ENCODE data around the gene DCT.

DCT gene

DNA sequence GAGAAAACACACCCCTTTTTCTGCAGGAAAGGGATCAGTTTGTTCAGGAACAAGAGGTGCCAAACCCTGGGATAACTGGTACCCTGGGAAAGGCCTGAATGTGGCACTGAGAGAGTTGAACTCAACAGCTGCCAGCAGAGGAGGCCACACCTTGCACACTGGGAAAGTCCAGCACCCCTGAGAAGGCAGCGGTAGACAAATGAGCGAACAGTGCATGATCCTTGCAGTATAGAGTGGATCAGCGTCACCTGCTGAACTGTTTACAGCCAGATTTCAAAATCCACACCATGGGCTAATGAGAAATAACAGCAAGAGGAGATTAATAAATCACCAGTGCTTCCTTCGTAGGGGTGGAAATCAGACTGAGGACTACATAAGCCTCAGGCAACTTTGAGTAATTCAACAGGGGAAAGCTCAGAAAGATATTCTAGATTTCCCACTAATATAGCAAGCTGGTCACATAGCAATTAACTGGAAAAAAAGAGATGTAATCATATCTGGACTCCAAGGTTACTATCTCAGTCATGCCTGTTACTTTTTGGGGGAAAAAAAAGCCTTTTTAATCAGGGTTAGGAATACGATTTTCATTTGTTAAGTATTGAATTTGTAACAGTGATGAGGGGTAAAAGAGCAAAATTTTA, 52.0 kb downstream of the DCT start:
- TF ChIP-seq RAD21 (IDR thresholded peaks at IDR 0.05; ENCODE audit: low read depth), result no peak
- TF ChIP-seq, protein P1, sequence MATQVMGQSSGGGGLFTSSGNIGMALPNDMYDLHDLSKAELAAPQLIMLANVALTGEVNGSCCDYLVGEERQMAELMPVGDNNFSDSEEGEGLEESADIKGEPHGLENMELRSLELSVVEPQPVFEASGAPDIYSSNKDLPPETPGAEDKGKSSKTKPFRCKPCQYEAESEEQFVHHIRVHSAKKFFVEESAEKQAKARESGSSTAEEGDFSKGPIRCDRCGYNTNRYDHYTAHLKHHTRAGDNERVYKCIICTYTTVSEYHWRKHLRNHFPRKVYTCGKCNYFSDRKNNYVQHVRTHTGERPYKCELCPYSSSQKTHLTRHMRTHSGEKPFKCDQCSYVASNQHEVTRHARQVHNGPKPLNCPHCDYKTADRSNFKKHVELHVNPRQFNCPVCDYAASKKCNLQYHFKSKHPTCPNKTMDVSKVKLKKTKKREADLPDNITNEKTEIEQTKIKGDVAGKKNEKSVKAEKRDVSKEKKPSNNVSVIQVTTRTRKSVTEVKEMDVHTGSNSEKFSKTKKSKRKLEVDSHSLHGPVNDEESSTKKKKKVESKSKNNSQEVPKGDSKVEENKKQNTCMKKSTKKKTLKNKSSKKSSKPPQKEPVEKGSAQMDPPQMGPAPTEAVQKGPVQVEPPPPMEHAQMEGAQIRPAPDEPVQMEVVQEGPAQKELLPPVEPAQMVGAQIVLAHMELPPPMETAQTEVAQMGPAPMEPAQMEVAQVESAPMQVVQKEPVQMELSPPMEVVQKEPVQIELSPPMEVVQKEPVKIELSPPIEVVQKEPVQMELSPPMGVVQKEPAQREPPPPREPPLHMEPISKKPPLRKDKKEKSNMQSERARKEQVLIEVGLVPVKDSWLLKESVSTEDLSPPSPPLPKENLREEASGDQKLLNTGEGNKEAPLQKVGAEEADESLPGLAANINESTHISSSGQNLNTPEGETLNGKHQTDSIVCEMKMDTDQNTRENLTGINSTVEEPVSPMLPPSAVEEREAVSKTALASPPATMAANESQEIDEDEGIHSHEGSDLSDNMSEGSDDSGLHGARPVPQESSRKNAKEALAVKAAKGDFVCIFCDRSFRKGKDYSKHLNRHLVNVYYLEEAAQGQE (IDR thresholded peaks at IDR 0.05; ENCODE audit: low read depth), result no peak
- no peak for TF ChIP-seq CEBPB (IDR thresholded peaks at IDR 0.05)
- no peak for TF ChIP-seq ZBTB7A (IDR thresholded peaks at IDR 0.05; ENCODE audit: low read depth)
- TF ChIP-seq TEAD4 (IDR thresholded peaks at IDR 0.05), result no peak
- no peak for TF ChIP-seq TAF1 (IDR thresholded peaks at IDR 0.05; ENCODE audit: low read depth)
- TF ChIP-seq NFIC (IDR thresholded peaks at IDR 0.05), result no peak
- TF ChIP-seq, protein P2, sequence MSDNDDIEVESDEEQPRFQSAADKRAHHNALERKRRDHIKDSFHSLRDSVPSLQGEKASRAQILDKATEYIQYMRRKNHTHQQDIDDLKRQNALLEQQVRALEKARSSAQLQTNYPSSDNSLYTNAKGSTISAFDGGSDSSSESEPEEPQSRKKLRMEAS (IDR thresholded peaks at IDR 0.05), result no peak
- no peak for TF ChIP-seq FOXM1 (IDR thresholded peaks at IDR 0.05; ENCODE audit: borderline replicate concordance, low read depth)
- no peak for TF ChIP-seq EGR1 (IDR thresholded peaks at IDR 0.05)
- TF ChIP-seq TCF12 (IDR thresholded peaks at IDR 0.05; ENCODE audit: low read depth), result no peak
- TF ChIP-seq USF1 (IDR thresholded peaks at IDR 0.05), result no peak
- no peak for TF ChIP-seq YY1 (IDR thresholded peaks at IDR 0.05; ENCODE audit: low read depth)

DNA sequence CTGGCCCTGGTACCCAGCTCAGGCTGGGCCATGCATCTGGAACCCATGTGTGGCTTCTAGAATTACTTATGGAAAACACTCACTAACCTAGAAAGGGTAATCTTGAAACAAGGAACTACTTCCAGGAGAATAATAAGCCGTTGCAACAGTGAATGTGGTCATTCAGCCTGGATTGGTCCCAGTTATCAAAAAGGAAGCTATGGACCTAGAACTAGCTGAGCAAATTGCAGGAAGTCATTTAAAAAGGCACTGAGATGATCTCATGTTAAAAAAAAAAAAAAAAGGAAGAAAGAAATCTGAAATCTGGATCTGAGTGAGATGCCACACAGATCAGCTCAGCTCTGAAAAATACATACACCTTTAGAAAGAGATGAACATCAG, 59.6 kb downstream of the DCT start:
- TF ChIP-seq RAD21 (IDR thresholded peaks at IDR 0.05; ENCODE audit: low read depth), result no peak
- TF ChIP-seq, protein P2 (IDR thresholded peaks at IDR 0.05), result no peak
- no peak for TF ChIP-seq YY1 (IDR thresholded peaks at IDR 0.05; ENCODE audit: low read depth)
- TF ChIP-seq TCF12 (IDR thresholded peaks at IDR 0.05; ENCODE audit: low read depth), result no peak
- TF ChIP-seq TEAD4 (IDR thresholded peaks at IDR 0.05), result no peak
- TF ChIP-seq USF1 (IDR thresholded peaks at IDR 0.05), result no peak
- TF ChIP-seq NFIC (IDR thresholded peaks at IDR 0.05), result no peak
- TF ChIP-seq CEBPB (IDR thresholded peaks at IDR 0.05), result no peak
- no peak for TF ChIP-seq TAF1 (IDR thresholded peaks at IDR 0.05; ENCODE audit: low read depth)
- no peak for TF ChIP-seq EGR1 (IDR thresholded peaks at IDR 0.05)

DNA sequence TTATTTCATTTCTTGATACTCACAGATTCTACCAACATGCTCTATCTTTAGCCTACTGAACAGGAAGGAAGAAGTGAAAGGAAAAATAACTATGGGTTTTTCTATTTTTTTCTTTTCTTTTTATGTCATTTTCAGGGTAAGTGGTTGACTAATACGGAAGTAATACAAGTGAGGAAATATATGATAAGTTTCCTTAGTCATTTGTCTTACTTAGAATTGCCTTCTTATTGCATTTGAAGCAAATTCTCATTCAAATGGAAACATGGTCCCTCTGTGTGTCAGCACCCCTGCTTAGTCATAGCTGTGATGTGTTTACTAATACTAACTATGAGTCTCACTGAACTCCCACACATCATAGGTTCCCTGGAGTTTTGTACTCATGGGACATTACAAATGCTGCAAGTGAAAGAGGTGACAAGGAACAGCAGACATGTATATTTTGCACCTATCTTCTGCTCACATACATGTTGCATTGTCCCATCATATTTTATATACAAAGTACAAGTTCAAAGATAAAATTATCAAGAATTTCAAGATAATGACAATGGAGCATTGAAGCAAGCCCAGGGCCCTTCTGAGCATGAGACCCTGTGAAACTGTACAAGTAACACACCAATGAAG, 60.1 kb downstream of the DCT start:
- TF ChIP-seq EP300 (IDR thresholded peaks at IDR 0.05; ENCODE audit: borderline replicate concordance), result no peak
- no peak for TF ChIP-seq TCF12 (IDR thresholded peaks at IDR 0.05; ENCODE audit: low read depth)
- no peak for TF ChIP-seq ZBTB7A (IDR thresholded peaks at IDR 0.05; ENCODE audit: low read depth)
- no peak for TF ChIP-seq USF1 (IDR thresholded peaks at IDR 0.05)
- no peak for TF ChIP-seq TEAD4 (IDR thresholded peaks at IDR 0.05)
- TF ChIP-seq, protein P2 (IDR thresholded peaks at IDR 0.05), result no peak
- TF ChIP-seq RAD21 (IDR thresholded peaks at IDR 0.05; ENCODE audit: low read depth), result no peak
- TF ChIP-seq CEBPB (IDR thresholded peaks at IDR 0.05), result no peak
- no peak for TF ChIP-seq CREB1 (IDR thresholded peaks at IDR 0.05; ENCODE audit: low read depth)
- TF ChIP-seq, protein P1 (IDR thresholded peaks at IDR 0.05; ENCODE audit: low read depth), result no peak
- TF ChIP-seq YY1 (IDR thresholded peaks at IDR 0.05; ENCODE audit: low read depth), result no peak
- TF ChIP-seq TAF1 (IDR thresholded peaks at IDR 0.05; ENCODE audit: low read depth), result no peak
- no peak for TF ChIP-seq EGR1 (IDR thresholded peaks at IDR 0.05)
- no peak for TF ChIP-seq FOXM1 (IDR thresholded peaks at IDR 0.05; ENCODE audit: borderline replicate concordance, low read depth)
- TF ChIP-seq NFIC (IDR thresholded peaks at IDR 0.05), result no peak

- TF ChIP-seq CREB1 (IDR thresholded peaks at IDR 0.05; ENCODE audit: low read depth), result no peak
- TF ChIP-seq CEBPB (IDR thresholded peaks at IDR 0.05), result no peak
- no peak for TF ChIP-seq EGR1 (IDR thresholded peaks at IDR 0.05)
- TF ChIP-seq EP300 (IDR thresholded peaks at IDR 0.05; ENCODE audit: borderline replicate concordance), result no peak
- TF ChIP-seq, protein P1 (IDR thresholded peaks at IDR 0.05; ENCODE audit: low read depth), result no peak
- TF ChIP-seq TAF1 (IDR thresholded peaks at IDR 0.05; ENCODE audit: low read depth), result no peak
- no peak for TF ChIP-seq TCF12 (IDR thresholded peaks at IDR 0.05; ENCODE audit: low read depth)
- no peak for TF ChIP-seq ZBTB7A (IDR thresholded peaks at IDR 0.05; ENCODE audit: low read depth)
- TF ChIP-seq FOXM1 (IDR thresholded peaks at IDR 0.05; ENCODE audit: borderline replicate concordance, low read depth), result no peak
- TF ChIP-seq NFIC (IDR thresholded peaks at IDR 0.05), result no peak
- TF ChIP-seq, protein P2 (IDR thresholded peaks at IDR 0.05), result no peak
- TF ChIP-seq RAD21 (IDR thresholded peaks at IDR 0.05; ENCODE audit: low read depth), result no peak
- no peak for TF ChIP-seq USF1 (IDR thresholded peaks at IDR 0.05)
- no peak for TF ChIP-seq TEAD4 (IDR thresholded peaks at IDR 0.05)
- no peak for TF ChIP-seq YY1 (IDR thresholded peaks at IDR 0.05; ENCODE audit: low read depth)
These were observed 62.2 kb downstream of the DCT start for GRCh38 chr13:94417294-94417693.

Data from Ishikawa (cell line).